ENCODE measurements around the gene SIX4. TPM values are rescaled to one million over a fixed set of nuclear protein-coding genes. Genes with fewer than 3 reads are reported as not detected.

The SIX4 gene
- total and polyA plus RNA-seq, 2 experiments from 2014 or later = 6.2 to 46.9 TPM

DNA sequence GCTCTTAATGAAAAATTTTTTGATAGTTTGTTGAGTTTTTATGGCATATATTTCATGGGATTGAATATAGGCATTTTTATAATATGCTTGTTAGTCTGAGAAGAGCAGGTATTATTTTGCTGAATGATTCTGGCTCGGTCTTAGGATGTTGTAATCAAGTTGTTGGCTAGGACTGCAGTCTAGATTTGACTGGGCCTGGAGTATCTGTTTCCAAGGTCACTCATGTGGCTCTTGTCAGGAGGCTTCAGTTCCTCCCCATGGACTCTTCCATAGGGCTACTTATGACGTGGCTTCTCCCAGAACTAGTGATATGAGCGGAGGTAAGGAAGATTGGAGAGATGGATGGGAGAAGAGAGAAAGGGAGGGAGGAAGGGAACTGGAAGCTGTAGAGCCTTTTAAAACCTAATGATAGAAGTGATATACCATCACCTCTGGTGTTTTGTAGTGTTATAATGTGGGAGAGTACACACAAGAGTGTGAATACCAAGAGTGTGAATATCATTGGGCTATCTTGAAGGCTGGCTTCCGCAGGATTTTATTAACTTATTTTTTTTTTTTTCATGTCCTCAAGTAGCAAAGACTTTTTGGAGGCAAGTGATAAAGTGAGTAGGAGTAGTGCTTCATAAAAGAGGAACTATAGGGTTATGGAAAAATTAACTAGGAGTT, 14.8 kb upstream of the SIX4 start (continued):
- TF ChIP-seq, protein P1, sequence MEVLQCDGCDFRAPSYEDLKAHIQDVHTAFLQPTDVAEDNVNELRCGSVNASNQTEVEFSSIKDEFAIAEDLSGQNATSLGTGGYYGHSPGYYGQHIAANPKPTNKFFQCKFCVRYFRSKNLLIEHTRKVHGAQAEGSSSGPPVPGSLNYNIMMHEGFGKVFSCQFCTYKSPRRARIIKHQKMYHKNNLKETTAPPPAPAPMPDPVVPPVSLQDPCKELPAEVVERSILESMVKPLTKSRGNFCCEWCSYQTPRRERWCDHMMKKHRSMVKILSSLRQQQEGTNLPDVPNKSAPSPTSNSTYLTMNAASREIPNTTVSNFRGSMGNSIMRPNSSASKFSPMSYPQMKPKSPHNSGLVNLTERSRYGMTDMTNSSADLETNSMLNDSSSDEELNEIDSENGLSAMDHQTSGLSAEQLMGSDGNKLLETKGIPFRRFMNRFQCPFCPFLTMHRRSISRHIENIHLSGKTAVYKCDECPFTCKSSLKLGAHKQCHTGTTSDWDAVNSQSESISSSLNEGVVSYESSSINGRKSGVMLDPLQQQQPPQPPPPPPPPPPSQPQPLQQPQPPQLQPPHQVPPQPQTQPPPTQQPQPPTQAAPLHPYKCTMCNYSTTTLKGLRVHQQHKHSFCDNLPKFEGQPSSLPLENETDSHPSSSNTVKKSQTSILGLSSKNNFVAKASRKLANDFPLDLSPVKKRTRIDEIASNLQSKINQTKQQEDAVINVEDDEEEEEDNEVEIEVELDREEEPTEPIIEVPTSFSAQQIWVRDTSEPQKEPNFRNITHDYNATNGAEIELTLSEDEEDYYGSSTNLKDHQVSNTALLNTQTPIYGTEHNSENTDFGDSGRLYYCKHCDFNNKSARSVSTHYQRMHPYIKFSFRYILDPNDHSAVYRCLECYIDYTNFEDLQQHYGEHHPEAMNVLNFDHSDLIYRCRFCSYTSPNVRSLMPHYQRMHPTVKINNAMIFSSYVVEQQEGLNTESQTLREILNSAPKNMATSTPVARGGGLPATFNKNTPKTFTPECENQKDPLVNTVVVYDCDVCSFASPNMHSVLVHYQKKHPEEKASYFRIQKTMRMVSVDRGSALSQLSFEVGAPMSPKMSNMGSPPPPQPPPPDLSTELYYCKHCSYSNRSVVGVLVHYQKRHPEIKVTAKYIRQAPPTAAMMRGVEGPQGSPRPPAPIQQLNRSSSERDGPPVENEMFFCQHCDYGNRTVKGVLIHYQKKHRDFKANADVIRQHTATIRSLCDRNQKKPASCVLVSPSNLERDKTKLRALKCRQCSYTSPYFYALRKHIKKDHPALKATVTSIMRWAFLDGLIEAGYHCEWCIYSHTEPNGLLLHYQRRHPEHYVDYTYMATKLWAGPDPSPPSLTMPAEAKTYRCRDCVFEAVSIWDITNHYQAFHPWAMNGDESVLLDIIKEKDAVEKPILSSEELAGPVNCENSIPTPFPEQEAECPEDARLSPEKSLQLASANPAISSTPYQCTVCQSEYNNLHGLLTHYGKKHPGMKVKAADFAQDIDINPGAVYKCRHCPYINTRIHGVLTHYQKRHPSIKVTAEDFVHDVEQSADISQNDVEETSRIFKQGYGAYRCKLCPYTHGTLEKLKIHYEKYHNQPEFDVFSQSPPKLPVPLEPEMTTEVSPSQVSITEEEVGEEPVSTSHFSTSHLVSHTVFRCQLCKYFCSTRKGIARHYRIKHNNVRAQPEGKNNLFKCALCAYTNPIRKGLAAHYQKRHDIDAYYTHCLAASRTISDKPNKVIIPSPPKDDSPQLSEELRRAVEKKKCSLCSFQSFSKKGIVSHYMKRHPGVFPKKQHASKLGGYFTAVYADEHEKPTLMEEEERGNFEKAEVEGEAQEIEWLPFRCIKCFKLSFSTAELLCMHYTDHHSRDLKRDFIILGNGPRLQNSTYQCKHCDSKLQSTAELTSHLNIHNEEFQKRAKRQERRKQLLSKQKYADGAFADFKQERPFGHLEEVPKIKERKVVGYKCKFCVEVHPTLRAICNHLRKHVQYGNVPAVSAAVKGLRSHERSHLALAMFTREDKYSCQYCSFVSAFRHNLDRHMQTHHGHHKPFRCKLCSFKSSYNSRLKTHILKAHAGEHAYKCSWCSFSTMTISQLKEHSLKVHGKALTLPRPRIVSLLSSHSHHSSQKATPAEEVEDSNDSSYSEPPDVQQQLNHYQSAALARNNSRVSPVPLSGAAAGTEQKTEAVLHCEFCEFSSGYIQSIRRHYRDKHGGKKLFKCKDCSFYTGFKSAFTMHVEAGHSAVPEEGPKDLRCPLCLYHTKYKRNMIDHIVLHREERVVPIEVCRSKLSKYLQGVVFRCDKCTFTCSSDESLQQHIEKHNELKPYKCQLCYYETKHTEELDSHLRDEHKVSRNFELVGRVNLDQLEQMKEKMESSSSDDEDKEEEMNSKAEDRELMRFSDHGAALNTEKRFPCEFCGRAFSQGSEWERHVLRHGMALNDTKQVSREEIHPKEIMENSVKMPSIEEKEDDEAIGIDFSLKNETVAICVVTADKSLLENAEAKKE (CRISPR knock-in tag; IDR thresholded peaks at IDR 0.05) = no peak
- TF ChIP-seq STAT1 (IDR thresholded peaks at IDR 0.05; ENCODE audit: unreplicated experiment) = no peak
- TF ChIP-seq, protein P2, sequence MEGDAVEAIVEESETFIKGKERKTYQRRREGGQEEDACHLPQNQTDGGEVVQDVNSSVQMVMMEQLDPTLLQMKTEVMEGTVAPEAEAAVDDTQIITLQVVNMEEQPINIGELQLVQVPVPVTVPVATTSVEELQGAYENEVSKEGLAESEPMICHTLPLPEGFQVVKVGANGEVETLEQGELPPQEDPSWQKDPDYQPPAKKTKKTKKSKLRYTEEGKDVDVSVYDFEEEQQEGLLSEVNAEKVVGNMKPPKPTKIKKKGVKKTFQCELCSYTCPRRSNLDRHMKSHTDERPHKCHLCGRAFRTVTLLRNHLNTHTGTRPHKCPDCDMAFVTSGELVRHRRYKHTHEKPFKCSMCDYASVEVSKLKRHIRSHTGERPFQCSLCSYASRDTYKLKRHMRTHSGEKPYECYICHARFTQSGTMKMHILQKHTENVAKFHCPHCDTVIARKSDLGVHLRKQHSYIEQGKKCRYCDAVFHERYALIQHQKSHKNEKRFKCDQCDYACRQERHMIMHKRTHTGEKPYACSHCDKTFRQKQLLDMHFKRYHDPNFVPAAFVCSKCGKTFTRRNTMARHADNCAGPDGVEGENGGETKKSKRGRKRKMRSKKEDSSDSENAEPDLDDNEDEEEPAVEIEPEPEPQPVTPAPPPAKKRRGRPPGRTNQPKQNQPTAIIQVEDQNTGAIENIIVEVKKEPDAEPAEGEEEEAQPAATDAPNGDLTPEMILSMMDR (conservative IDR thresholded peaks at IDR 0.05; ENCODE audit: low read depth in 2 of 2) = no peak
- TF ChIP-seq EZH2phosphoT487 (IDR thresholded peaks at IDR 0.05; ENCODE audit: unreplicated experiment) = no peak
- no peak for TF ChIP-seq POLR2AphosphoS5 (IDR thresholded peaks at IDR 0.05; ENCODE audit: low read depth)

DNA sequence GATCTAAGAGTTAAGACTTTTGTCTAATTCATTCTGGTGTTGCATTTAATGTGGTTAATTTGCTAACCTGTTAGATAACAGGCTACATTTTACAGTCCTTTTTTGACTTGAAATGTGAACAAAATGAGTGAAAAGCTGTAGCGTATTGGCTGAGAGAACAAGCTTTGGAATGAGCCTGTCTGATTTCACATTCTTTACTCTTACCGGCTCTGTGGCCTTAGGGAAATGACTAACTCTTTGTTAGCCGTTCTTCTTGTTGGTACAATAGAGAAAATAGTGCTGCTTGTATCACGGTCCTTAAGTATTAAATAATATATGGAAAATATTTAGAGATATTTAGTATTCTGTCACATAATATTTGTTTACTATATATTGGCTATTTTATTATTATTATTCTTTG, 12.3 kb upstream of the SIX4 start:
- peaks cover 8% of the 10 kb centered on the region for H3K4me1 Mint-ChIP-seq
- no peaks in the 10 kb centered on the region for H3K9me3 Mint-ChIP-seq
- no peak overlapping the region for H2AFZ ChIP-seq
- ATAC-seq (no peak), DNase-seq (ENCODE audit: low spot score) (peak; percentile 37)
- no peaks in the 10 kb centered on the region for H3K27me3 ChIP-seq (ENCODE audit: insufficient read depth)
- peak overlapping the region; percentile 86; the same call in 1 of the 2 replicates for H3K4me2 ChIP-seq
- peaks cover 3% of the 10 kb centered on the region for H4K20me1 ChIP-seq (replicated peaks; ENCODE audit: insufficient read depth)
- peak overlapping the region; percentile 80; the same call in 1 of the 2 replicates for H3K4me3 ChIP-seq
- H3K4me1 ChIP-seq (ENCODE audit: insufficient read depth) = peaks cover 9% of the 10 kb centered on the region
- peaks cover 68% of the 10 kb centered on the region for H3K79me2 ChIP-seq (replicated peaks; ENCODE audit: insufficient read depth)
- no peaks in the 10 kb centered on the region for H3K36me3 Mint-ChIP-seq (ENCODE audit: low read depth)
- H3K36me3 ChIP-seq (ENCODE audit: insufficient read depth) = no peaks in the 10 kb centered on the region
- no peaks in the 10 kb centered on the region for H3F3A ChIP-seq (replicated peaks; ENCODE audit: low read depth)
- H3K27ac ChIP-seq (ENCODE audit: low read depth) = no peak overlapping the region
- H3K27me3 Mint-ChIP-seq (ENCODE audit: insufficient read depth, low read depth, poor library complexity) = peaks cover 4% of the 10 kb centered on the region
- no peak overlapping the region for H3K4me3 Mint-ChIP-seq
- H3K27ac Mint-ChIP-seq = no peak overlapping the region
- H3K9me2 ChIP-seq (ENCODE audit: insufficient read depth) = no peaks in the 10 kb centered on the region
- TF ChIP-seq, protein P3, sequence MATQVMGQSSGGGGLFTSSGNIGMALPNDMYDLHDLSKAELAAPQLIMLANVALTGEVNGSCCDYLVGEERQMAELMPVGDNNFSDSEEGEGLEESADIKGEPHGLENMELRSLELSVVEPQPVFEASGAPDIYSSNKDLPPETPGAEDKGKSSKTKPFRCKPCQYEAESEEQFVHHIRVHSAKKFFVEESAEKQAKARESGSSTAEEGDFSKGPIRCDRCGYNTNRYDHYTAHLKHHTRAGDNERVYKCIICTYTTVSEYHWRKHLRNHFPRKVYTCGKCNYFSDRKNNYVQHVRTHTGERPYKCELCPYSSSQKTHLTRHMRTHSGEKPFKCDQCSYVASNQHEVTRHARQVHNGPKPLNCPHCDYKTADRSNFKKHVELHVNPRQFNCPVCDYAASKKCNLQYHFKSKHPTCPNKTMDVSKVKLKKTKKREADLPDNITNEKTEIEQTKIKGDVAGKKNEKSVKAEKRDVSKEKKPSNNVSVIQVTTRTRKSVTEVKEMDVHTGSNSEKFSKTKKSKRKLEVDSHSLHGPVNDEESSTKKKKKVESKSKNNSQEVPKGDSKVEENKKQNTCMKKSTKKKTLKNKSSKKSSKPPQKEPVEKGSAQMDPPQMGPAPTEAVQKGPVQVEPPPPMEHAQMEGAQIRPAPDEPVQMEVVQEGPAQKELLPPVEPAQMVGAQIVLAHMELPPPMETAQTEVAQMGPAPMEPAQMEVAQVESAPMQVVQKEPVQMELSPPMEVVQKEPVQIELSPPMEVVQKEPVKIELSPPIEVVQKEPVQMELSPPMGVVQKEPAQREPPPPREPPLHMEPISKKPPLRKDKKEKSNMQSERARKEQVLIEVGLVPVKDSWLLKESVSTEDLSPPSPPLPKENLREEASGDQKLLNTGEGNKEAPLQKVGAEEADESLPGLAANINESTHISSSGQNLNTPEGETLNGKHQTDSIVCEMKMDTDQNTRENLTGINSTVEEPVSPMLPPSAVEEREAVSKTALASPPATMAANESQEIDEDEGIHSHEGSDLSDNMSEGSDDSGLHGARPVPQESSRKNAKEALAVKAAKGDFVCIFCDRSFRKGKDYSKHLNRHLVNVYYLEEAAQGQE (IDR thresholded peaks at IDR 0.05; ENCODE audit: unreplicated experiment) = no peak
